Testis (tissue), 3 donors: ENCODE measurements around the gene PPM1E. TPM values are rescaled to one million over a fixed set of nuclear protein-coding genes. Genes with fewer than 3 reads are reported as not detected.

Source experiments
- DNase-seq: peaks from one replicate; pipeline ENCODE4 v3.0.0-alpha.2; 2019
- H3K27ac ChIP-seq, 2 donors: fragments of 200-600 bp; sonication (generic); one replicate each; pipeline ENCODE4 v1.5.1; 2019
- H3K27me3 ChIP-seq: fragments of 200-600 bp; sonication (generic); one replicate; pipeline ENCODE4 v1.5.1; 2019
- H3K36me3 ChIP-seq: fragments of 200-600 bp; sonication (generic); one replicate; pipeline ENCODE4 v1.5.1; 2017; ENCODE audit warnings: low read depth; ENCODE audit errors: missing control alignments
- H3K4me1 ChIP-seq: fragments of 200-600 bp; sonication (generic); one replicate; pipeline ENCODE4 v1.5.1; 2019
- H3K4me3 ChIP-seq, 2 donors: fragments of 200-600 bp; sonication (generic); one replicate each; pipeline ENCODE4 v1.5.1; 2017 to 2019
- H3K9me3 ChIP-seq: fragments of 200-600 bp; sonication (generic); one replicate; pipeline ENCODE4 v1.5.1; 2017
- POLR2A ChIP-seq: fragments of 450-650 bp; IDR thresholded peaks from one replicate; pipeline ENCODE4 v1.6.1; 2017; ENCODE audit warnings: antibody characterized with exemption, mild to moderate bottlenecking, moderate library complexity
- WGBS, 2 donors: methylation state at CpG; one replicate each; pipeline ENCODE4 v1.1.5; 2018; 5-methylcytosine and 5-hydroxymethylcytosine counted together
- intact Hi-C: fragments of 100-400 bp; cut with DNase I; formaldehyde crosslinking; loops from one replicate; pipeline ENCODE4 v1.15.1; 2023; ENCODE audit warnings: low total_unique reads
- polyA plus RNA-seq: library from polyadenylated mRNA; stranded (reverse); fragments of 350-450 nt; fragmentation: Illumina TruSeq; extraction: RNeasy Lipid Tissue Mini Kit (QIAGEN cat#74804); gene quantifications from one replicate; pipeline ENCODE4 v1.2.3, GENCODE V29; 2014; ENCODE audit warnings: low read depth, low replicate concordance; ENCODE audit not compliant: insufficient read depth
- total RNA-seq, 2 donors: library from RNA; depleted of rRNA; stranded (reverse); fragments of >200 nt; gene quantifications; one replicate each; pipeline ENCODE4 v1.2.3, GENCODE V29; 2016
- TF ChIP-seq, protein P1 (sequence below), 3 experiments: fragments of 450-650 bp in 2 of 3; fragments of 200-600 bp in 1 of 3; sonication (generic) in 1 of 3; IDR thresholded peaks; one replicate each; pipeline ENCODE4 v1.5.1; 2016 to 2019; ENCODE audit warnings: antibody characterized with exemption in 3 of 3, mild to moderate bottlenecking in 2 of 3, moderate library complexity in 1 of 3

PPM1E gene
- total and polyA plus RNA-seq, 3 donors from 2014 or later, result 8.1 to 16.7 (median 13.5) TPM

DNA sequence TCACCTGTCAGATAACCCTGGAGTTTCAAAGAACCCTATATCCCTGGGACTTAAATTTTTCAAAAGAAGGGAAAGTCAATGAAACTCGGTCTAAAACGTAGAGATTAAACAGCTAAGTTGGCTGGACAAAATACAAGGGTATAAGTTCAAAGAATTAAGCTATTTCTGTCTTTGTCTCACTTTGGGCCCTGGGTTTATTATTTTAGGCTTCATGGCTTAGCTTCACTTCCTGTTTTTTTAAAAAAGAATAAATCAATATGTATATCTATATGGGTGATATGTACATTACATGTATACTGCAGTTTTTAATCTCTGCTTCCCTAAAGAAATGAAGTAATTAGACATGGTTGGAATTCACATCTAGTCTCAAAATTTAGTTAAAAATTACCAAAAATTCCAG lies 218.7 kb downstream of the PPM1E start:
- intact Hi-C loops, result no loop called here
- WGBS, 2 donors, result 60 to 84% methylated on average over 2 of the region's 2 CpGs

GRCh38 chr17:58976541-58976940 lies 220.9 kb downstream of the PPM1E start:
- H3K9me3 ChIP-seq, result no peaks in the 10 kb centered on the region
- TF ChIP-seq POLR2A, result no peak
- TF ChIP-seq, protein P1, sequence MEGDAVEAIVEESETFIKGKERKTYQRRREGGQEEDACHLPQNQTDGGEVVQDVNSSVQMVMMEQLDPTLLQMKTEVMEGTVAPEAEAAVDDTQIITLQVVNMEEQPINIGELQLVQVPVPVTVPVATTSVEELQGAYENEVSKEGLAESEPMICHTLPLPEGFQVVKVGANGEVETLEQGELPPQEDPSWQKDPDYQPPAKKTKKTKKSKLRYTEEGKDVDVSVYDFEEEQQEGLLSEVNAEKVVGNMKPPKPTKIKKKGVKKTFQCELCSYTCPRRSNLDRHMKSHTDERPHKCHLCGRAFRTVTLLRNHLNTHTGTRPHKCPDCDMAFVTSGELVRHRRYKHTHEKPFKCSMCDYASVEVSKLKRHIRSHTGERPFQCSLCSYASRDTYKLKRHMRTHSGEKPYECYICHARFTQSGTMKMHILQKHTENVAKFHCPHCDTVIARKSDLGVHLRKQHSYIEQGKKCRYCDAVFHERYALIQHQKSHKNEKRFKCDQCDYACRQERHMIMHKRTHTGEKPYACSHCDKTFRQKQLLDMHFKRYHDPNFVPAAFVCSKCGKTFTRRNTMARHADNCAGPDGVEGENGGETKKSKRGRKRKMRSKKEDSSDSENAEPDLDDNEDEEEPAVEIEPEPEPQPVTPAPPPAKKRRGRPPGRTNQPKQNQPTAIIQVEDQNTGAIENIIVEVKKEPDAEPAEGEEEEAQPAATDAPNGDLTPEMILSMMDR (IDR thresholded peaks at IDR 0.05), result no peak
- H3K4me1 ChIP-seq, result no peaks in the 10 kb centered on the region
- no peaks in the 10 kb centered on the region for H3K36me3 ChIP-seq
- WGBS, 2 donors, result 85 to 86% methylated on average over 3 of the region's 3 CpGs
- no peak overlapping the region for H3K4me3 ChIP-seq
- H3K27me3 ChIP-seq, result no peaks in the 10 kb centered on the region
- H3K27ac ChIP-seq, result no peak overlapping the region
- no peak for DNase-seq
- intact Hi-C loops, result no loop called here

More for the DNA sequence above, 218.7 kb downstream of the PPM1E start:
- no peak overlapping the region for H3K27ac ChIP-seq
- no peak for DNase-seq
- no peaks in the 10 kb centered on the region for H3K27me3 ChIP-seq
- TF ChIP-seq, protein P1 (IDR thresholded peaks at IDR 0.05), result no peak
- no peak for TF ChIP-seq POLR2A
- H3K4me1 ChIP-seq, result no peaks in the 10 kb centered on the region
- H3K9me3 ChIP-seq, result no peaks in the 10 kb centered on the region
- no peak overlapping the region for H3K4me3 ChIP-seq
- H3K36me3 ChIP-seq, result no peaks in the 10 kb centered on the region

- no peak overlapping the region for H3K27ac ChIP-seq
- no peaks in the 10 kb centered on the region for H3K36me3 ChIP-seq
- DNase-seq, result no peak
- intact Hi-C loops, result no loop called here
- no peaks in the 10 kb centered on the region for H3K4me1 ChIP-seq
- 87 to 99% methylated on average over 3 of the region's 3 CpGs for WGBS, 2 donors
- no peaks in the 10 kb centered on the region for H3K9me3 ChIP-seq
- H3K27me3 ChIP-seq, result no peaks in the 10 kb centered on the region
- TF ChIP-seq POLR2A, result no peak
- TF ChIP-seq, protein P1 (IDR thresholded peaks at IDR 0.05), result no peak
- no peak overlapping the region for H3K4me3 ChIP-seq
Measured at GRCh38 chr17:58980706-58981481, 225.2 kb downstream of the PPM1E start.

DNA sequence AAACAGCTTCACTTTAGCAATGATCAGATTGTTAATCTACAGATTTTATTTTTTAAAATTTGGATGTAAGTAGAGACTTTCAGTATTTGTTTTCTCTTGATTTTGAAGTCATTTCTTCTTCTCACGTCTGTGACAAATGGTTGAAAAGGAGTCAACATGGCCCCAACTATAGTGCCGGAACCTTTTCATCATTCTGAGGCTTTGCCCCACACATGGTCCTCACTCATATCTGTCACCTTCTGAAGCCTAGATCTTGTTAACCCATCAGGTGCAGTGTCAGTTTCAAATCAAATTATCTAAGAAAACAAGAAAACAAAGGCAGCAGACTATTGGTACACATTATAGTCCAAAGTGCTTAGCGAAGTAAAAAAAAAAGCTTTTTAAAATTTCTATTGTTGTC lies 227.0 kb downstream of the PPM1E start:
- intact Hi-C loops, result no loop called here
- Histone ChIP-seq H3K27me3 (no peaks in the 10 kb centered on the region), H3K4me1 (no peaks in the 10 kb centered on the region), H3K27ac (no peak overlapping the region), H3K4me3 (no peak overlapping the region), H3K9me3 (no peaks in the 10 kb centered on the region), H3K36me3 (no peaks in the 10 kb centered on the region)
- no peak for DNase-seq
- no peak for TF ChIP-seq POLR2A
- TF ChIP-seq, protein P1 (IDR thresholded peaks at IDR 0.05), result no peak
- 92 to 94% methylated on average over 3 of the region's 3 CpGs for WGBS, 2 donors

GRCh38 chr17:58985367-58985766 lies 229.7 kb downstream of the PPM1E start:
- no peaks in the 10 kb centered on the region for H3K4me1 ChIP-seq
- no peaks in the 10 kb centered on the region for H3K27me3 ChIP-seq
- peak overlapping the region in 1 of 2 donors; percentile 54 for H3K27ac ChIP-seq
- no peak for TF ChIP-seq POLR2A
- TF ChIP-seq, protein P1 (IDR thresholded peaks at IDR 0.05), result no peak
- intact Hi-C loops, result no loop called here
- DNase-seq, result peak; percentile 39
- H3K9me3 ChIP-seq, result no peaks in the 10 kb centered on the region
- H3K36me3 ChIP-seq, result no peaks in the 10 kb centered on the region
- 48 to 70% methylated on average over 6 of the region's 6 CpGs for WGBS, 2 donors
- H3K4me3 ChIP-seq, result no peak overlapping the region
